Mammary microvascular endothelial cell (primary cell): Measurements from ENCODE around the gene KMT5B. TPM values are rescaled to one million over a fixed set of nuclear protein-coding genes. Genes with fewer than 3 reads are reported as not detected.

ENCODE experiments used
- total RNA-seq: library from RNA; depleted of rRNA; stranded (reverse); fragments of >200 nt; gene quantifications from 2 replicates; pipeline ENCODE4 v1.2.3, GENCODE V29; 2015

KMT5B gene
- total RNA-seq = 10.5 and 12.9 TPM in 2 replicates

GRCh38 chr11:68213135-68213515 lies at the start of gene KMT5B:
KMT5B (minus strand) TSS chr11:68213296; CDS start chr11:68190076, 23,220 bp downstream.

DNA sequence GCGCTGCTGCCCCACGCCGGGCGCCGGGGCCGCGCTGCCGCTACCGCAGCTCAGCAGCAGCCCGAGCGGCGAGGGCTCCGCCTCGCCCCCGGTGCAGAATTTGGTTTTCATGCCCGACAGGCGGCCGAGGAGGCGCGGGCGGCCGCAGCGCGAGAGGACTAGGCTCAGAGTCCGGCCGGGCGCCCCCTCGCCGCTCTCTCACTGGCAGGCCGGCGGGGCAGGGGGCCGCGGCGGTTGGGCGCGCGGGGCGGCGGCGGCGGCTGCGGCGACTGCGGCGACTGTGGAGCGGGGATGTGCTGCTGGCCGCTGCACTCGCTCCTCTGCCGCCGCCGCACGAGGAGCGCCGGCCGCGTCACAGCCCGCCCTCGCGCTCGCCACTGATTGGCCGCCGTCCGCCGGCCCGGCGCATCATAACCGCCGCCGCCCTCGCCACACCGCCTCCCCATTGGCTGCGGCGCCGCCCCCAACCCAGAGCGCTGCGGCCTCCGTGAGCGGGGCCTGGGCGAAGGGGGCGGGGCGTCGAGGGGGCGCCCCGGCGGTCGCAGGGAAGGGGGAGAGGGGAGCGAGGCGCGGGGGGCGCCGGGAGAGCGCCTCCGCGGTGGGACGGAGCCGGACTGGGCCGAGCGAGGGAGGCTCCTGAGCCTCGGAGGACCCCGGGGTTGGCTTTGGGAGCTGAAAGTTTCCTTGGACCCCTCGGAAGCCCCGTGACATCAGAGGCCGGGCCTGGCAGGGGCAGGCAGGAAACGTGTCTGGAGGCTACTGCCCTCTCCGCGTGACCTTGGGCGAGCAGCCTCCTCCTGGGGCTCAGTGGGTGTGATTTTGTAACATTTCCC lies 91.8 kb downstream of the KMT5B start, which contains the start of gene CHKA:
TSS of gene CHKA (minus strand) at position 322 of the 833 bp plus-strand sequence. CDS start at position 111, 211 bp downstream.

Other genes starting within 250 kb of the KMT5B start
- 10.6 and 15.8 TPM in 2 replicates for gene UNC93B1, start 209.2 kb downstream of the KMT5B start, total RNA-seq
- 0.94 and 1.5 TPM in 2 replicates for gene ALDH3B1, start 203.0 kb downstream of the KMT5B start, total RNA-seq
- 203 and 263 TPM in 2 replicates for gene NDUFS8, start 182.6 kb downstream of the KMT5B start, total RNA-seq
- gene TCIRG1, start 174.3 kb downstream of the KMT5B start, total RNA-seq = 80.5 and 83.4 TPM in 2 replicates
- gene CHKA, start 91.9 kb downstream of the KMT5B start, total RNA-seq = 12.7 and 17.7 TPM in 2 replicates
- 26.6 and 27.9 TPM in 2 replicates for gene C11orf24, start 58.7 kb upstream of the KMT5B start, total RNA-seq
- 6.9 and 7.3 TPM in 2 replicates for gene LRP5, start 99.3 kb upstream of the KMT5B start, total RNA-seq
- 70.3 and 71.5 TPM in 2 replicates for gene PPP6R3, start 247.5 kb upstream of the KMT5B start, total RNA-seq